DMS79 (cell line): ENCODE results near the gene LRCOL1.

Experiments
- DNase-seq: peaks from one replicate; lab custom pipeline; 2025; lab: John Stamatoyannopoulos, UW

Gene LRCOL1

DNA sequence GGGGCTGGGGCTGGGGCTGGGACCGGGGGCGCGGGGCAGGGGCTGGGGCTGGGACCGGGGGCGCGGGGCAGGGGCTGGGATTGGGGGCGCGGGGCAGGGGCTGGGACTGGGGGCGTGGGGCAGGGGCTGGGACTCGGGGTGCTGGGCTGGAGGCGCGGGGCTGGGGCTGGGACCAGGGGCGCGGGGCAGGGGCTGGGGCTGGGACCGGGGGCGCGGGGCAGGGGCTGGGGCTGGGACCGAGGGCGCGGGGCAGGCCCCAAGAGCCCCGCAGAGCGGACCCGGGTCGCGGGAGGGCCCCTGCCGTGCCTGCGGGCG, 8.6 kb upstream of the LRCOL1 start:
- DNase-seq = no peak

DNA sequence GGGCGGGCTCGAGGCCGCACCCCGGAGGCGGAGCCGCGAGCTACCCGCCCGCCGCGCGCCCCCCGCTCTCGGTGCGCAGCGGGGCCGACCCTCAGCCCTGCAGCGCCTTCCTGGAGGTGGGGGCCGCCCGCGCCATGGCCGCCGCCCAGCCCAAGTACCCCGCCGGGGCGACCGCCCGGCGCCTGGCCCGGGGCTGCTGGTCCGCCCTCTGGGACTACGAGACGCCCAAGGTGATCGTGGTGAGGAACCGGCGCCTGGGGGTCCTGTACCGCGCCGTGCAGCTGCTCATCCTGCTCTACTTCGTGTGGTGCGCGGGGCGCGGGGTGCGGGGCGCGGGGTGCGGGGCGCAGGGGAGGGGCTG, 8.3 kb upstream of the LRCOL1 start, which contains the start of gene P2RX2:
Gene P2RX2, plus strand, starts transcription at position 94 of the 361 bp plus-strand sequence. Its CDS starts 41 bp downstream, at position 135.
- DNase-seq = no peak

- no peak for DNase-seq
Observed at GRCh38 chr12:132617822-132618682, 7.7 kb upstream of the LRCOL1 start.

GRCh38 chr12:132617135-132617701, 6.8 kb upstream of the LRCOL1 start:
- no peak for DNase-seq

- no peak for DNase-seq
Observed at GRCh38 chr12:132615579-132616038, 5.2 kb upstream of the LRCOL1 start.

DNA sequence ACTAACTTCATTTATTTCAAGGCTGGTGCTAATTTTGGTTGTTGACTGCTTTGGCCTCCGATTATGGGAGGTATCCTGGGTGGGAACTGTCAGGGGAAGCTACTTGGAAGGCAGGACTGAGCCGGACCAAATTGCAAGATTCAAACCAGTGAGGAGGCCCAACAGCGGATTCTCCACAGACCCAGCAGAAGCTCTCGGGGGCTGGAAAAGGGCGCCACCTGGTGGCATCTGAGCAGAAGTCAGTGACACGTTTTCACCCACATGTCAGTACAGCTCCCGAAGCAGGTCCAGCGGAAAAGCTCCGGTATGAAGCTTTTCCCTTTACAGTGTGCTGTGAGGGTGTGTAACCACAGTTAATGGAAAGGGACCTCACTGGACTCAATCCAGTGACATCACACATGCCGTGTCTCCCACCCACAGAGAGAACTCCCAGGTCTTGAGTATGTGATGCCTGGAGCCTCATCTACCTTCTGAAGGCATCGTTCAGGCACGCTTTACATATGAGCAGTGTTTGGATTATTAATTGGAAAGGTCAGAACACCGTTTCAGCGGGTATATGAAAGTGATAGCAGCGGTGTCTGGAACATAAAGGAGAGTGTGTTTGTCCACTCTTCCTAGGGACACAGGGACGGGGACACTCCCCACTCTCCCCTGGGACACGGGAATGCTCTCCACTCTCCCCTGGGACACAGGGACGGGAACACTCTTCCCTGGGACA, 4.6 kb upstream of the LRCOL1 start:
- peak; percentile 54 for DNase-seq

DNA sequence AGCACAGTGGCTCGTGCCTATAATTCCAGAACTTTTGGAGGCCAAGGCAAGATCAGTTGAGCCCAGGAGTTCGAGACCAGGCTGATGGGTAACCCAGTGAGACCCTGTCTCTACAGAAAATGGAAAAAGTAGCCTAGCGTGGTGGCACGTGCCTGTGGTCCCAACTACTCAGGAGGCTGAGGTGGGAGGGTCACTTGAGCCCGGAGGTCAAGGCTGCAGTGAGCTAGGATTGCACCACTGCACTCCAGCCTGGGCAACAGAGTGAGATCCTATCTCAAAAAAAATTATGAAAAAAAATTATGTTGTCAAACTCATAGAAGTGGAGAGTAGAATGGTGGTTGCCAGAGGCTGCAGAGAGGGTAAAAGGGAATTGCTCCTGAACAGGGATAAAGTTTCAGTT, 3.6 kb upstream of the LRCOL1 start:
- no peak for DNase-seq

- DNase-seq = no peak
Observed at GRCh38 chr12:132611620-132612019, 1.2 kb upstream of the LRCOL1 start.

DNA sequence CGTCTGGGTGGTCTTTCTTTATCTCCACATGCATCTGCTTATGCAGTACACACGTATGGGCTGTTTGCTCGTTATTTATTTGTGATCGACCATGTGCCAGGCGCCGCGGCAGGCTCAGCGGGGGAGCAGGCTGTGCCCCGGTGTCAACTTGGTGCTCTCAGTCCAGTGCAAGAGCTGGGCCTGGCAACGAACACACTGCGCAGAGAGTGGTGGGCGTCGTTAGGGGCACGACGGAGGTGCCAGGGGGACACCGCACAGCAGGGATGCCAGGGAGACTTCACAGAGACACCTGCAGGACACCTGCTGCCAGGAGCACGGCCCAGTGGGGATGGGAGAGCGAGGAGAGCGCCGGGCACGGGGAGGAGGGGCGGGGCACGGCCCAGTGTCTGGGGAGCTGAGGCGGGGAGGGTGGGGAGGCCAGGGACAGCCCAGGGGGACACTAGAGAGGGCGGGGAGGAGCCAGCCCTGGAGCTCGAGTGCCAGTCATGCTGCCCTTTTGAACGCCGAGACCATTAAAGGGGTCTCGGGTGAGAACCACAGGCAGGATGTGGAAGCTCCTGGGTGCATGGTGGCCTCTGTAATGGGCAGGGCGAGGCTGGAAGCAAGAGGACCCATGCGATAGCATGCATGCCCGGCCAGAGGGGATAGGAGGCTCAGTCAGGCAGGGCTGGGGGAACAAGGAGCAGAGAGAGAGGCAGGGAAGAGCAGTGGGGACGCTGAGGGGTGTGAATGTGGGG, 652 bp upstream of the LRCOL1 start:
- no peak for DNase-seq

- DNase-seq = no peak
Observed at GRCh38 chr12:132608231-132609171, 1.9 kb downstream of the LRCOL1 start.

- DNase-seq = no peak
Observed at GRCh38 chr12:132606927-132607326, 3.5 kb downstream of the LRCOL1 start.

GRCh38 chr12:132606466-132606865, 3.9 kb downstream of the LRCOL1 start:
- DNase-seq = no peak

GRCh38 chr12:132605892-132606291, 4.5 kb downstream of the LRCOL1 start:
- no peak for DNase-seq

DNA sequence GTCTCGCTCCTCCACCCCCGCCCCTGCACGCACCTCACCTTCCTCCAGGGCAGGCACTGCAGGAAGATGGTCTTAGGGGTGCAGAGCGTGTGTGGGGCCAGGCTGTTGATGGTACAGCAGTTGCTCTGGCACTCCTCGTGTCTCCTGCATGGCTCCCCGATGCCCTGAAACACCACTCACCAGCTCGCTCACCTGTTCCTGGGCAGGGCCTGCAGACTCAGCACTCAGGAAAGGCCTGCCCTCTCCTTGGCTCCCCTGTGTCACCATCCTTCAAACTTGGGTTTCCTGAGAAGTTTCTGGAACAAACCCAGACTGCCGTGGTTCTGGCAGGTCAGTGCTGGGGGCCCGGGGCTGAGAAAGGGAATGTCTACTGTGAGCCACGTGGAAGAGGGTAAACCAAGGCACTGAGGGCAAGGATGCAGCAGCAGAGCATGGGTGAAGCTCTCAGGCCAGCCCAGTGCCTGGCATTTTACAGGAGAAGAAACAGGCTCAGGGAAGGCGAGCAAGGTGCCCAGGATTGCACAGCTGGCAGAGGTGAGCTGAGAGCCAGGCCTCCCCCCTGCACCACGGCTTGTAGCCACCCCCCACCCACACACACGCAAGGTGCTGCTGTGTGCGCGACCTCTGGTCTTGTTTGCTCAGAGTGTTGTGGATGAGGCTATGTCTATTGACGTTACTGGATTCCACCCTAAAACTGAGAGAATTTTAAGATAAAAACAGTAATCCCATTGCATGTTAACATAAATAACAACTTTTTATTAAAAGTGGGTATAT, 5.5 kb downstream of the LRCOL1 start:
- no peak for DNase-seq

DNA sequence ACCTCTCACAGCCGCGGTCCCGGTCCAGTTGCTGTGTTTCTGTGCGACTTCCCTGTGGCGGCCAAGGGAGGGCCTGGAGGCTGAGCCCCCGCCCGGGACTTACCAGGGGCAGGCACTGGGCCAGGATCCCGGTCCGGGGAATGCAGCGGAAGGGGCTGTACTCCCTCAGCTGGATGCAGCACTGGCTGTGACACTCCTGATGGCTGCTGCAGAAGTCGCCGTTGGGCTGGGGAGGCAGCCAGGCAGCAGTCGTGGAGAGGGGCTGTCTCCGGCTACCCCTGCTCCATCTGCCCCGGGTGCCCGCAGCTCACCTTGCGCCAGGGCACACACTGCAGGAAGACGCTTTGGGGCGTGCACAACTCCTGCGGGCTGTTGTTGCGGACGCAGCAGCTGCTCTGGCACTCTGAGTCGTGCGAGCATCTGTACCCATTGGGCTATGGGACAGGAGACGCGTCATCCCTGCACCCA, 6.2 kb downstream of the LRCOL1 start:
- no peak for DNase-seq

DNA sequence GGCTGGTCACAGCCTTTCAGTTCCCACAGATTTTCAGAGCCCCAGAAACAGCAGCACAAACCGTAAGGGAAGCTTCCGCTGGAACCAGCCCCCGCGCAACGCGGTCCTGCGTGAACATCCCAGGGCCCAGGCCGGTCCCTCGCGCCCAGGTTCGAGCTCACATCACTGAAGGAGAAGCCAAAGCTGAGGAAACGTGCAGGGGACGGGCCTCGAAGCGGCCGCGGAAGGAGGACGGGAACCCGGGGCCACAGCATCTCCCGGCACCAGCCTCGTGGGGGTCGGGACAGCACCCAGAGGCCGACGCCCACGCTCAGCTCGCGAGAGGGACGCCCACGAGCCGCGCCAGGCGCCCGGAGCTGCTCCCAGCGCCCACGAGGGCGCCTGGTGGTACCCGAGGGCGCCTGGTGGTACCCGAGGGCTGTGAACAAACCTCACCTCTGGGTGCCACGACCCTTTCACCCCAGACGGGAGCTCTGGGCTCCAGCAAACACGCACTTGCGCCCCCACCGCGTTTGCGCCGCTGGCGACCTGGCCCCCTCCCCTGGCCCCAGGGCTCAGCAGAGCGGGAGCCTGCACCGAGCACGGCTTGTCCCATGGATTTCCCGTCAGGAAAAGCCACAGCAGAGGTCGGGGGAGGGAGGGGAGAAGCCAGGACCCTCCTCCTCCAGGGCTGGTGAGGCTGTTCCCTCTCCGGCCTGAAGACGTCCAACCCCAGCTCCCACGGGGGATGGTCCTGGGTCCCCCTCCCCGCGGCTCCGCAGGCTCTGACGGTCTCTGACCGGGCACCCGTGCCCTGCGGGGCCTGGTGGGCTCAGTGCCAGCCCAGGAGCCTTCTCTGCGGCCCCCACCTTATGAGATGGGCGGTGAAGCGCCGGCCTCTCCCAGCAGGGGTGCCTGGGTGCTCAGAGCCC, 6.9 kb downstream of the LRCOL1 start:
- DNase-seq = no peak

DNA sequence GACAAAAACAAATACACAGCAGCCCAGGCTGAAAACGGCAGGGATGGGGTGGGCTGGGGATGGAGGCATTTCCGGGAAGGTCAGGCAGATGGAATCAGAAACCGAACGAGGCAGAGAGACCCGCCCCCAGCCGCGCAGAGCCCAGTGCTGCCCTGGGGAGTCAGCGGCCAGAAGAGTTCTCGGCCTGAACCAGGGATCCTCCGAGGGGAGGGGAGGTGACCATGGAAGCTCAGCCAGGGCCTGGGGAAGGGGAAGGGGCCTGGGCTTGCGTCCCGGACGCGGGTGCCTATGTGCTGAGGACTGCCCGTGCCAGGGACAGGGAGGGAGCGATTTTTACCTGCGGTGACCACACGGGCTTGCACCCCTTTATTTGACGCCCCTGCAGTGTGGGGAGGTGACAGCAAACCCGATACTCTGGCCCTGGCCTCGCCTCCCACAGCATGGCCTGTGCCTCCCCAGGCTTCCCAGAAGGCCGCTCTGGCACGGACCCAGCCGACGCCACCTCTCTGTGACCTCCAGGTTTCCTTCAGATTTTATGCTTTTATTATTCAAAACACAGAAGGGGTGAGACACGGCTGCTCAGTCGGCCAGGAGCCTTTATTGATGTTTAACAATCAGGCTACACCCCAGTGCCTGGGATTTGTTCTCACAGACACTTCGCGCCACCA, 7.7 kb downstream of the LRCOL1 start:
- DNase-seq = no peak

DNA sequence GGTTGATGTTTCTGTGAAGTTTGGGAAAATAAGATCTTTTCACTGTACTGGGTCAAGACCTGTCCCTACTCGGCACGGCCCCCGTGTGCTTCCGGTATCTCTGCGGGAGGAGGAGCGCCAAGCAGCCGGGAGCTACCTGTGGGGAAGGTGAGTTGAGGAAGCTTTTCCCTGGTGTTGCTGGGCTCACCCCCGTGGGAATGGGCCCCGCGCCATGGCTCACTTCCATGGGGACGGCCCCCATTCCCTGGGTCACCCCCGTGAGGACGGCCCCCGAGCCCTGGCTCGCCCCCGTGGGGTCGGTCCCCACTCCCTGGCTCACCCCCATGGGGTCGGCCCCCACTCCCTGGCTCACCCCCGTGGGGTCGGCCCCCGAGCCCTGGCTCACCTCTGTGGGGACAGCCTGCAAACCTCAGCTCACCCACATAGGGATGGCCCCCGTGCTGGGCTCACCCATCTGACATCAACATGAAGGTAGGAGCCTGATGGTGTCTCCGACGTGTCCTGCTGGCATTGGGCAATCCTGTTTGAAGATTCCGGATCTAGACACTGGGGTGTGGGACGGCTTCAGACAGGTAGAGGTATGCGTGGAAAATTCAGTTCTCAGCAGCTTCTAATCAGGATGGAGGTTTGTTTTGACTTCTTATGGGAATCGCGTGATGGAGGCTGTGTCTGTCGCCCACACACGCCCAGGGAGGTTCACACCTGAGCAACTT, 9.1 kb downstream of the LRCOL1 start:
- DNase-seq = no peak
